ENCODE measurements around the gene BBS9.

The BBS9 gene

DNA sequence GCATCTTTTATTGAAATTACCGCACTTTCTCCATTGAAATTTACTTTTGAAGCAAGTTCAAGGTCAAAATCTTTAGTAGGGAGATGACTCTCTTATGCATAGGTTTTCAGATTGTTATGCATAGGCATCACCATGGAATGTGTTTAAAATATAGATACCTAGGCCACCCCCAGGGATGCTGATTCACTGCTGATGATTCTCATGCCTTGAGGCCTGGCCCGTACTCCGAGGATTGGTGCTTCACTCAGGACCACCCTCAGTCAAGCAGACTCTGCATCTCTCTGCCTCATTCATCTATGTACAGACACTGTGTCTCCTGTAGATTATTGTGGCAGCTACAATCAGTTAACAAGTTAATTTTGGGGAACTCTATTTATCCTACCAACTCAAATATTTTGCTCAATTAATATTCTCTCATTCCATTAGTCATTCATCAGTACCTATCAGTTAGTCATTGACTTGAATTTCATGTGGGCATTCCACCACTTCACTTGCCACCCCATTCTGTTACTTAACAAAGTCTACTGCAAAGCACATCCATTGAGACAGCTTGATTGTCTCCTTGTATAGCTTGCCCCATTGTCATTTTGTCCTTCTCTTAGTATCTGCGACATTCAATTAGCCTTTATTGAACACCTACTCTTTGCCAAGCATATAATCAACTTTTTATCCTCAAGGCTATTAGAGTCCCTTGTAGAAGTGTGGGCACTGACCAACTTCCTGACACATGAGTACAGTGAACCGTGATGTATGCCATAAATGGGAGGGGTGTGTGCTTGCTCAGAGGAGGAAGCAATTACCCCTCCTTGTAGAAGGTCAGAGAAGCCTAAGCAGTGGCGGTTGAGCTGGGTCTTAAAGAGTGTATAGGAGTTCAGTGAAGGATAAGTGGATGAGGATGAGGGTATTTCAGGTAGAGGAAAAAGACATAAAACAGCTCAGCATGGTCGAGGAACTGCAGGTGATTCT is 520.4 kb downstream of the BBS9 start:
- no peak for DNase-seq (ENCODE audit: low read depth)

DNA sequence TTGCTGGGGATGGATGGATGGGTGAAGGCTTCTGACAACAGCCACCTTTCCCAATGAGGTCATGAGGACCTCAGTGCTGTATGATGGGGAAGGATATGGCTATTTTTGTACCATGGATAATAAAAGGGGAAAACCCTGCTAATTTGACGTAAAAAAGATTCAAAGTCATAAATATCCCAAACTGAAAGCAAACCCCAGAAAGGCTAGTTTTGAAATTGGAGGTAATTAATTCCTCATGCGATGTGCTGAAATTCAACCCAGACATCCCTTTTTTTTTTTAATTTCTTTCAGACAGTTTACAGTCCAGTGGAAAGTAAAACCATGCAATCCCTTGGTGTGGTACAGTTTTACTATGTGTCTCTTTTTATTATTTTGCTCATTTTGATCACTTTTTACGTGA is 521.5 kb downstream of the BBS9 start:
- no peak for DNase-seq (ENCODE audit: low read depth)

DNA sequence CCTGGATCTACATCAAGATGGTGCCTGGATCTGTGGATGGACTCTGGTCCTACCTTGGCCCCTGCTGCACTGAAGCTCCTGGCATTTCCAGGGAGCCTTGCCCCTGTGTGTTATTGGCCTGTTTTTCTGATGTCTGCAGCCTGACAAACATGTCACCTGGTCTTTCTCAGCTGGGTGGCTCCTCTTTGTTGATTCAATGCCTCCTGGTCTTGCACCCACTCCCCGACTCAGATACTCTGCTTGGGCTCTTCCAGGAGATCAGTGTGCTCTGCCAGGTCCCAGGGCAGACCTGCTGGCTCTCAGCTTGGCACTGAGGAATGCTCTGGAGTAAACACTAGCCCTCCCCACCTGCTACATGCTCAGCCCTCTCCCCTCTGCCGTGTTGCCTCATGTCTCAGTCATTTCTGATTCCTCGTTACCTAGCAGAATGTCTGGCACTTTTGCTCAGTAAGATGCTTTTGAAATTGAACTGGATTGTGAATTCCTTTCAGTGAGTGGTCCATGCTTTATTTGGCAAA is 522.7 kb downstream of the BBS9 start:
- DNase-seq (ENCODE audit: low read depth), result no peak

DNA sequence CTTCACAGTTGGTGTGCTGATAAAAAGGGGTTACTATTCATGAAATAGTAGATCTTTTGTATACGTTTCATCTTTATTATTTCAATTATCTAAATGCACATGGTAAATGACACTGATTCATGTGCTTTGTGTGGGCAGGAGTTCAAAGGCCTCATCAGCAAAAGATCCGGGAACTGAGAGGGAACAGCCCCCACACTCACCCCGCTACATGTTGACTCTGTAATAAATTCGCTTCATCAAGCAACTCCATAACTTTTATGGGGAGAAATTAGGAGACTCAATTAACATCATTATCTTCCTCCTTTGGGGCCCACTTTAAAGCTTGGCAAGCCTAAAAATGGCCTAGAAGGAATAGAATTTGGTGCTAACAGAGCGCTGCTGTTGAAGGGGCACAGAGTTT is 525.3 kb downstream of the BBS9 start:
- DNase-seq (ENCODE audit: low read depth), result no peak
